Embryonic facial prominence (tissue), 1 donor: ENCODE data around the gene CIAO2B.
"Not testable (repeated sequence)": the region's sequence is repeated elsewhere in the genome, so short reads cannot be mapped to it uniquely, and the experiment has no call there.

Source experiments
- DNase-seq: peaks from one replicate; pipeline ENCODE4 v3.0.0-alpha.2; 2016; ENCODE audit errors: extremely low spot score

The CIAO2B gene

DNA sequence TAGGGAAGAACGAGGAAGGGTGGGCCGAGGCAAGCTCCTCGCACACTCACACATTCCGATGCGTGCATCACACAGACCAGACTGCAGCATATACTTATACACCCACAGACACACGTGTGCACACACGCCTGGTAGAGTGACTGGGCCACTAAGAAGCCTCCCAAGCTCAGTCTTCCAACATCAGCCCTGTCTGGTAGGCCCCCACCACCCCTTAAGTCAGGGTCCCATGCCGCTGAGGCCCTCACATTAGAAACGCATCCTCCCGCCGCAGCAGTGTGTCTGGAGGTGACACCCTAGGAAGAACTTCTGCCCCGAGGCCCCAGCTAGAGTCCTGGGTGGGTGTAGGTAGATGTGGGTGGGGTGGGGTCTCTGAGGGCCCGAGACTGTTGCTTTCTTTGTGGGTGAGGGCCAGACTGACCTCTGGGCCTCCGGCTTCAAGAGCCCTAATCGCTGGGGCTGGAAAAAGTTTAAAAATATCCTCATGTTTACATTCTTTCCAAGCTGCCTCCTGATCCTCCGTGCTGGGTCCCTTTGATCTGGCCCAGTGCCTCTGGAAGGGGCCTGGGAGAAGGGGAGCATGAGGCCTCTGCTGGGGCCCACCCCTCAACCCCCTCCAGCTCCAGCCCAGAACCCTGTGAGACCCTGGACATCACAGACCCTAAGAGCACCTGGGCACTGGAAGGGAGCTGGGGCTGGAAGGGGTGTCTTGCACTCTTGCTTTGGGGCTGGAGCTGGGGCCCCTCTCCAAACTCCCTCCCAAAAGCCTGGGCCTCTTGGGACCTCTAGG lies 29.2 kb downstream of the CIAO2B start:
- DNase-seq, result no peak

DNA sequence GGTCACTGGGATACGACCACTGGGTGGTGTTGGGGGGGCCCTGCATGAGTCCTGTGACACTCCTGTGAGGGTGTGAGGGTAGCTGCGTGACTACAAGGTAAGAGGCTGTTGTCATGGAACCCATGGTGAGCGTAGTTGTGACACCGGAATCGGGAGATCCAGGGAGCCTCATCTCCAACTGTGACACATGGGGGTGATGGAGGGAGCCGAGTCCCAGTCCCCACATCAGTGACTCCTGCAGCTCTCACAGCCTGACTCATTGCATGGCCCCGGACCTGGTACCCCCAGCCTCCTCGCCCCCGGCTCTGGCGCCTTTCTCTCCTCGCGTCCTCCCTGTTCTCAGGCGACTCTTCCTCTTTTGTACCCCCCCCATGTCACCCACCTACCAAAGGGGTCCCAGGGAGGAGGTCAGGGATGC lies 29.8 kb downstream of the CIAO2B start:
- no peak for DNase-seq

DNA sequence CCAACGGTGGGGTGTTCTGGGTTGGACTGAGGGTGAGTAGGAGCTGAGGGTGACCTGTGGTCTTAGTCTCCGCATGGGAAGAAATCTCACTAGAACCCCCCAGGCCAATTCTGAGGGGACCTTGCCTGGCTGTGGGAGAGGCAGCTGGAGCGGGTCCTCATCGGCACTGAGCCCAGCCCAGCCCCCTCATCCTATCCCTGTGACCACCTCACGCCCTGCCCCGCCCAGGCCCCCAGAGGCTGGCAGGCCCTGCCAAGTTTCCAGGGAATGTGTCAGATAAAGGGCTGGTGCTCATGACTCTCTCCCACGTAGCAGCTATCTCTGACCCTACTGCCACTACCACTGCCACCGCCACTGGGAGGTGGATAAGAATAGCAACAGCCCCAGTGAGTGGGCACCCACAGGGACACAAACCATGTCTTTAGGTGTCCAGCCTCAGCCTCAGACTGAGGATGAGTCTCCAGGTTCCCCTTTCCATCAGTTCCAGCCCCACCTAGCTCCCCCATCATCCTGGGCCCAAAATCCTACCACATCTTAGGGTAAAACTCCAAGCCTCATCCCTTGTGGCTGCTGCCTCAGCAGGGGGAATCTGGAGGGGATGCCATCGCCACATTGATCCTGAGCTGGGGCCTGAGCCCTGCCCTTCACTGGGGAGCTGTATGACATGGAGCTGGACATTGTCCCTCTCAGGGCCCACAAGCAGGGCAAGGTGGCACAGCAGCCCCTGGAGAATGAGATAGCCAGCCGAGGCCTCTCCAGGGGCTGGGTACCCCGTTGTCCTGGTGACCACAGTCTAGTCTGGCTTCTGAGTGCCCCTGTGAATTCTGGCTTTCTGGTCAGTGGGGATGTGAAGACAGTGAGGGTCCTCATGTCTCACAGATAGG lies 30.4 kb downstream of the CIAO2B start:
- no peak for DNase-seq

GRCh38 chr16:66902648-66903543 lies 31.3 kb downstream of the CIAO2B start:
- DNase-seq, result no peak

- DNase-seq, result no peak
These were observed 32.6 kb downstream of the CIAO2B start for GRCh38 chr16:66901626-66902025.

DNA sequence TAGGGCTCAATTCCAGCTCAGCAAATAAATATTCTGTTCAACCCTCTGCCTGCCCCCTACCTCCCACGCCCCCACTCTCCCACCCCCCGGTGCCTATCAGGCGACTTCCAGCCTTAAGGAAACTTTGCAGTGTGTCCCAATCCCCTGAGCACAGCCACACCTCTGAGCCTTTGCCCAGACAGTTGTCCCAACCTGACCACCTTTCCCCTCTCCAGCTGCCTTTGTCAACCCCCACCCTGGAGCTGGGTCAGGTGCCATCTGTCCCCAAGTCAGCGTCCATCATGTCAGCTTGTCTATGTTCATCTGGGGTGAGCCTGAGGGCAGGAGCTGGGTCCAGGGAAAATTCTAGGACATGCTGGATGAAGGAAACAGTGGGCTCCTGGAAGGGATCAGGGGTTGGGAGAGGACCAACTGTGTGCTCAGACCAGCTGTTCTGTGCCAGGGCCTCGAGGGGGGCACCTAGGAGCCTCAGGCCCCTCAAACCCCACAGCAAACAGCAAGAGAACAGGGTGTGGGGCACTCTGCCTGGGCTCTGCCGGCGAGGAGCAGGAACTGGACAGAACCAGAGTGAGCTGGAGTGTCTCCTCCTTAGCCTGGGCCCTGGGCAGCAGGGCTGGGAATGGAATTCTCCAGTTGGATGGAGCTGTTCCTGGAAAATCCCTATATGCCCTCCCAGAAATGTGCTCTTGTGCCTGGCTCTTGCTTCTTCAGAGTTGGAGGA lies 33.3 kb downstream of the CIAO2B start:
- no peak for DNase-seq

- DNase-seq, result no peak
These were observed 34.1 kb downstream of the CIAO2B start for GRCh38 chr16:66899945-66900710.

GRCh38 chr16:66899310-66899944 lies 34.8 kb downstream of the CIAO2B start:
- no peak for DNase-seq

DNA sequence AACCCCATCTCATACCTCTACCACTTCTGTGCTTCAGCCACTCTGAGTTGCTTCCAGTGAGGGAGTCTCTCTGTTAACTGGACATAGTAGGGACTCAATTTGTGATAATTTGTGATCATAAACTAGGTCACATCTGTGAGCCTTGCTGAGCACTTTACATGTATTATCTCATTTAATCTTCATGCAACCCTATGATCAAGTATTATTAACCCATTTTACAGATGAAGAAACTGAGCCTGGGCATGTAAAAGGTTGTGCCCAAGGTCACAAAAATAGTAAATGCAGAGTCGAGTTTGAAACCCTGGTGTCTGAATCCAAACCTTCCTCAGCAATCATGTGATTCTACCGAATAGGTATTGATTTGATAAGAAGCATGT lies 35.3 kb downstream of the CIAO2B start:
- DNase-seq, result no peak

GRCh38 chr16:66898207-66898606 lies 36.0 kb downstream of the CIAO2B start:
- no peak for DNase-seq

GRCh38 chr16:66896682-66897081 lies 37.5 kb downstream of the CIAO2B start:
- not testable (repeated sequence) for DNase-seq

DNA sequence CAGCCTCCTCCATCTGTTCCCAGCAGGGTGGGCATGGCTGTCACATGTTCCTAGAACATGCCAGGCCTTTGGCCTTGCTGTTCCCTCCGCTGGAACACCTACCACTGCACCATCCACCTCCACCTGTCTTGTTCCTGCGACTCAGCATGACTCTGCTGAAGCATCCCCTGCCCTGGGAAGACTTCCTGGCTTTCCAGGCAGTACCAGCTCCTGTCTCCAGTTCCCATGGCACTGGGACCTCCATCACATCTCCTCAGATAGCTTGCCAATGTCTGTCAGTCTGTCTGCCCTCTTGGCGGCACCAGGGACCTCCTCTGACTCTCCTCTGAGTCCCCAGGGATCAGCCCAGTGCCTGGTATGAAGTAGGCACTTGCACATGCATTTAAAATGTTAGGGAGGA lies 38.2 kb downstream of the CIAO2B start:
- no peak for DNase-seq

GRCh38 chr16:66895689-66895979 lies 38.6 kb downstream of the CIAO2B start:
- no peak for DNase-seq

DNA sequence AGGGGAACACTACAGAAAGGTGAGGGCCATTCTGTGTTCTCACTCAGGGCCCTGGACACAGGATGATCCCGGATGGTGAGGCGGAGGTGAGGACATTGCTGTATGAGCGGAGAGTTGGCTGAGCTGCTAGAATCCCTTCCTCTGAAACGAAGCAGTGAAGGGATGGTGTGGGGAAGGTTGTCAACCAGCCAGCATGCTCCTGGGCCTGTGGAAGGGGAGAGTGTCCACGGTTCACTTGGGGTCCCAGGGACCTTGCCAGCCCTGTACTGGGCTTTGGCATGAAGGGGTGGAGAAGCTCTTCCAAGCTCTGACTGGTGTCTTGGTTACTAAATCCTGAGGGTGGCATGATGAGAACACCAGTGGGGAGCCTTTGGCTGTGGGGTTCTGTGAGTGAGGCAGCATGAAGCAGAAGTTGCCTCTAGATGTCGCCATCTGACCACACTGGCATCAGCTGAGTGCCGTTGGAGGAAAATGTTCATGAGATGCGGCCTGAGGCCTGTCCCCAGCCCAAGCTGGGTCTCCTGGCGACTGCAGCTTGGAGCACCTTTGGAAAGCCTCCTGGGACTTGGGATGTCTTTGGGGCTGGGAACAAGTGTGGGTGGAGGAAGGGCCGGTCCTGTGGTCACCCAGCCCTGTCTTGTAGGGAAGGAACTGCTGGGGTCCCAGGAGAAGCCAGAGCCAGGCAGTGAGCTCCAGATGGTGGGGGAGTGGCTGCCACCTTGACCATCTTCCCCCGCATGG lies 39.1 kb downstream of the CIAO2B start:
- no peak for DNase-seq

- DNase-seq, result no peak
These were observed 40.1 kb downstream of the CIAO2B start for GRCh38 chr16:66894055-66894454.

DNA sequence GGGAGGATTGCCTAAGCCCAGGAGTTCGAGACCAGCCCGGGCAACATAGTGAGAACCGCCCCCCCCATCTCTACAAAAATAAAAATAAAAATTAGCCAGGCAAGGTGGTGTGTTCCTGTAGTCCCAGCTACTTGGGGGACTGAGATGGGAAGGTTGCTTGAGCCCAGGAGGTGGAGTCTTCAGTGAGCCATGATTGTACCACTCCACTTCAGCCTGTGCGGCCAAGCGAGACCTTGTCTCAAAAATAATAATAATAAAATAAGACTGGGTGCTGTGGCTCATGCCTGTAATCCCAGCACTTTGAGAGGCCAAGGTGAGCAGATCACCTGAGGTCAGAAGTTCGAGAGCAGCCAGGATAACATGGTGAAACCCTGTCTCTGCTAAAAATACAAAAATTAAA lies 42.4 kb downstream of the CIAO2B start:
- DNase-seq, result no peak

DNA sequence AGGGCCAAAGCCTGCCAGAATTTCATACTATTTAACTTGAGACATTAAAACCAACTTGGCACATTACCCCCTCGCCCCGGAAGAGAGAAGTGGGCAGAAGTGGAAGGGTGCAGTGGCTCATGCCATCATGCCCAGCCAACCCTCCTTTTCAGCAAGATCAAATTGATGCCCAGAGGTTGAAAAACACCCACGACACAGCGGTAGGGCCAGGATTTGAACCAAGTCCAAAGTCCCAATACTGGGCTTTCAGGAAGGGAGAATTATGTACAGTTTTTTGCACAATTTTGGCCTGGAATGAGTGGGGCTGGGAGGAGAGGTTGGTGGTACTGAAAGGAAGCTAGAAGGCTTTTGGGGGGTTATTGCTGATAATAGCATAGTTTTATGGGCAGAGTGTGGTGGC lies 42.8 kb downstream of the CIAO2B start:
- DNase-seq, result no peak

- no peak for DNase-seq
These were observed 43.4 kb downstream of the CIAO2B start for GRCh38 chr16:66890799-66891198.

DNA sequence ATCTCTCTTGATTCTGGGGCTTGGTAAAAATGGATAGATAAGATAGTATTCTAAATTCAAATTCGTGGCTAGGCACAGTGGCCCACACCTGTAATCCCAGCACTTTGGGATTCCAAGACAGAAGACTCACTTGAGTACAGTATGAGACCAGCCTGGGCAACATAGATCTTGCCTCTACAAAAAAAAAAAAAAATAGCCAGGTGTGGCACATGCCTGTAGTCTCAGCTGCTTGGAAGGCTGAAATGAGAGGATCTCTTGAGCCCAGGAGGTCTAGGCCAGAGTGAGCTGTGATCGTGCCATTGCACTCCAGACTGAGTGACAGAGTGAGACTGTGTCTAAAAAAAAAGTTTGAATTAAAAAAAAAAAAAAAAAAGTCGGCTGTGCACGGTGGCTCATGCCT lies 44.6 kb downstream of the CIAO2B start:
- DNase-seq, result no peak
